GM19239 (cell line): ENCODE measurements around the gene CES2.
"Not testable (repeated sequence)": the region's sequence is repeated elsewhere in the genome, so short reads cannot be mapped to it uniquely, and the experiment has no call there.

ENCODE experiments used
- DNase-seq: peaks from one replicate; pipeline ENCODE4 v3.0.0; 2011; ENCODE audit warnings: low spot score; ENCODE audit not compliant: insufficient read length
- FAIRE-seq: peaks from 2 replicates; lab custom pipeline; 2011; peaks lifted over from hg19 to GRCh38; lab: Jason Lieb, UNC

Gene CES2, protein sequence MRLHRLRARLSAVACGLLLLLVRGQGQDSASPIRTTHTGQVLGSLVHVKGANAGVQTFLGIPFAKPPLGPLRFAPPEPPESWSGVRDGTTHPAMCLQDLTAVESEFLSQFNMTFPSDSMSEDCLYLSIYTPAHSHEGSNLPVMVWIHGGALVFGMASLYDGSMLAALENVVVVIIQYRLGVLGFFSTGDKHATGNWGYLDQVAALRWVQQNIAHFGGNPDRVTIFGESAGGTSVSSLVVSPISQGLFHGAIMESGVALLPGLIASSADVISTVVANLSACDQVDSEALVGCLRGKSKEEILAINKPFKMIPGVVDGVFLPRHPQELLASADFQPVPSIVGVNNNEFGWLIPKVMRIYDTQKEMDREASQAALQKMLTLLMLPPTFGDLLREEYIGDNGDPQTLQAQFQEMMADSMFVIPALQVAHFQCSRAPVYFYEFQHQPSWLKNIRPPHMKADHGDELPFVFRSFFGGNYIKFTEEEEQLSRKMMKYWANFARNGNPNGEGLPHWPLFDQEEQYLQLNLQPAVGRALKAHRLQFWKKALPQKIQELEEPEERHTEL

DNA sequence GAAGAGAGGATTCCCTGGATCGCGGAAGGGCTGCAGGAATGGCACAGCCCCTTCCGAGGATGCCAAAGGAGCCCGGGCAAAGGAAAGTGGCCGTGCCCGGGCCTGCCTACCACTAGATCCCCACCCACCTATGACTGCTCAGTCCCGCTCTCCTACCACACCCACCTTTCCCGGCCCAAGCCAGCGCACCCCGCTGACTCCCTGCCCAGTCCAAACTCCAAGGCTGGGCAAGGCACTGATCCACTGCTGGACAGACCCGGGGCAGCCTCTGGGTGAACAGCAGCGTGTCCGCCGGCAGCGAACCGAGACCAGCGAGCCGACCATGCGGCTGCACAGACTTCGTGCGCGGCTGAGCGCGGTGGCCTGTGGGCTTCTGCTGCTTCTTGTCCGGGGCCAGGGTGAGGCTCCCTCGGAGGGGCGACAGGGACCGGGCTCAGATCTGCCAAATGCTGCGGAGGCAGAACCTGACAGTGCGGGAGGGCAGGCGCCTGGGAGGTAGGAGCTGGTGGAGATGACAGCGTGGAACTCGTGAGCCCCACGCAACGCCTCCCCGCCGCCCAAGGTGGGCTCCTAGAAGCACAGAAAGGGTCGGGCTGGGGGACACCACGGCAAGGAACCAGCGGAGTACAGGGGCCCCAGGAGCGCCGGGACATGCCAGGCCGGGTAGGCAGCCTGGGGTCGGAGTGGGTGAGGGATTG is at the start of gene CES2:
TSS of gene CES2 (plus strand) at position 203 of the 698 bp plus-strand sequence. CDS start at position 323, 120 bp downstream.
- DNase-seq (no peak), FAIRE-seq (no peak)

DNA sequence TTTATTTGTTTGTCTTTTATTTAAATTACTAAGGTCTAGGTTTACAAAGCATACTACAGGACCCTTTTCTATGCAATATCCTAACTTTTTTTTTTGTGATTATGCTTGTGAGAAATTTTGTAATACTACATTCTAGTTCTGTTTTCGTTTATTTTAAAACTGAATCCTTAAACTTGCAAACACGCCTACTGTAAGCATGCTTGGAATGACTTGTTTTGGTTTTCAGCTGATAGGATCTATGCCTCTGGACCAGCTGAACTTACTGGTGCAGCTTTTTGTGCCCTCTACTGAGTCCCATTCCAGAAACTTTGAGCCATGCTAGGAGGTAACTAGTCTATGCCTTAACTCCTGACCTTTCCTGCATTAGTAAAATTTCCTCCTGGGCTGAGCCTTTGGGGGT is 49.0 kb upstream of the CES2 start:
- no peak for DNase-seq
- FAIRE-seq = no peak

DNA sequence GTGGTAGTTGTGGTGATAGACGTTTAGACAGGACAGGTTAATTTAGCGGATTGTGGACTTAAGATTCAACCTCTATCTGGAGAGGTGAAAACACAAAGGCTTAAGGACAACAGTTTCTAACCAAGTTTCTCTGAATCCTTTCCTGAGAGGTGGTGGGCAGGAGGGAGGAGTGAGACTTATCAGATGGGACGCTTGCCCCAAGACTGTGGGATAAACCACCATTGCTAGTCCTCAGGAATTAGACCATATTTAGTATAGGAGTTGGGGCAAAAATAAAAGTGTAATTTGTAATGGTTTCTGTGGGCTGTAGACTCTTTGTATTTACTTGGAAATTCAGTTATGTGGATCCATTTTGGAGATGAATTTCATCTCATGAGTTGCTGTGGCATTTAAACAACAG is 48.4 kb upstream of the CES2 start:
- no peak for DNase-seq
- no peak for FAIRE-seq

GRCh38 chr16:66888647-66889615 is 46.4 kb upstream of the CES2 start:
- FAIRE-seq (no peak), DNase-seq (no peak)

DNA sequence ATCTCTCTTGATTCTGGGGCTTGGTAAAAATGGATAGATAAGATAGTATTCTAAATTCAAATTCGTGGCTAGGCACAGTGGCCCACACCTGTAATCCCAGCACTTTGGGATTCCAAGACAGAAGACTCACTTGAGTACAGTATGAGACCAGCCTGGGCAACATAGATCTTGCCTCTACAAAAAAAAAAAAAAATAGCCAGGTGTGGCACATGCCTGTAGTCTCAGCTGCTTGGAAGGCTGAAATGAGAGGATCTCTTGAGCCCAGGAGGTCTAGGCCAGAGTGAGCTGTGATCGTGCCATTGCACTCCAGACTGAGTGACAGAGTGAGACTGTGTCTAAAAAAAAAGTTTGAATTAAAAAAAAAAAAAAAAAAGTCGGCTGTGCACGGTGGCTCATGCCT is 45.7 kb upstream of the CES2 start:
- FAIRE-seq (no peak), DNase-seq (no peak)

GRCh38 chr16:66890799-66891198 is 44.5 kb upstream of the CES2 start:
- FAIRE-seq (no peak), DNase-seq (no peak)

DNA sequence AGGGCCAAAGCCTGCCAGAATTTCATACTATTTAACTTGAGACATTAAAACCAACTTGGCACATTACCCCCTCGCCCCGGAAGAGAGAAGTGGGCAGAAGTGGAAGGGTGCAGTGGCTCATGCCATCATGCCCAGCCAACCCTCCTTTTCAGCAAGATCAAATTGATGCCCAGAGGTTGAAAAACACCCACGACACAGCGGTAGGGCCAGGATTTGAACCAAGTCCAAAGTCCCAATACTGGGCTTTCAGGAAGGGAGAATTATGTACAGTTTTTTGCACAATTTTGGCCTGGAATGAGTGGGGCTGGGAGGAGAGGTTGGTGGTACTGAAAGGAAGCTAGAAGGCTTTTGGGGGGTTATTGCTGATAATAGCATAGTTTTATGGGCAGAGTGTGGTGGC is 44.0 kb upstream of the CES2 start:
- DNase-seq (no peak), FAIRE-seq (no peak)

- no peak for DNase-seq
- FAIRE-seq = no peak
These were observed 43.5 kb upstream of the CES2 start for GRCh38 chr16:66891797-66892196.

DNA sequence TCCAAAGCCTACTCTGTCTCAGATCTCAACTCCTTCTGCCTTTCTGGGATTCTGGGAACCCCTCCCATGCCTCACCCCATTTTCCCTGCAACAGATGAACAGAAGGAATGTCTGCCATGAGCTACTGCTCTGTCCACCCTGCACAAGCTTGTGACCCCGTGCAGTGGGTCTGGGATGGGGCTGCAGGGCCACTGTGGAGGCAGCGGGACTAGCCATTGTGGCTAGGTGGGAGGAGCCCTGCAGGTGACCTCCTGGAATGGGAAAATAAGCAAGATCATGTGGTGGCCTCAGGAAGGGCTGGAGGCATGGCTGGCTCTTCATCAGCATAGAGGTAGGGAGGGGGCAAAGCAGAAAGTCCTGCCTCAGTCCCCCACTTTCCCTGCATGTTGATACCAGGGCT is 41.3 kb upstream of the CES2 start:
- DNase-seq = no peak
- FAIRE-seq = no peak

DNA sequence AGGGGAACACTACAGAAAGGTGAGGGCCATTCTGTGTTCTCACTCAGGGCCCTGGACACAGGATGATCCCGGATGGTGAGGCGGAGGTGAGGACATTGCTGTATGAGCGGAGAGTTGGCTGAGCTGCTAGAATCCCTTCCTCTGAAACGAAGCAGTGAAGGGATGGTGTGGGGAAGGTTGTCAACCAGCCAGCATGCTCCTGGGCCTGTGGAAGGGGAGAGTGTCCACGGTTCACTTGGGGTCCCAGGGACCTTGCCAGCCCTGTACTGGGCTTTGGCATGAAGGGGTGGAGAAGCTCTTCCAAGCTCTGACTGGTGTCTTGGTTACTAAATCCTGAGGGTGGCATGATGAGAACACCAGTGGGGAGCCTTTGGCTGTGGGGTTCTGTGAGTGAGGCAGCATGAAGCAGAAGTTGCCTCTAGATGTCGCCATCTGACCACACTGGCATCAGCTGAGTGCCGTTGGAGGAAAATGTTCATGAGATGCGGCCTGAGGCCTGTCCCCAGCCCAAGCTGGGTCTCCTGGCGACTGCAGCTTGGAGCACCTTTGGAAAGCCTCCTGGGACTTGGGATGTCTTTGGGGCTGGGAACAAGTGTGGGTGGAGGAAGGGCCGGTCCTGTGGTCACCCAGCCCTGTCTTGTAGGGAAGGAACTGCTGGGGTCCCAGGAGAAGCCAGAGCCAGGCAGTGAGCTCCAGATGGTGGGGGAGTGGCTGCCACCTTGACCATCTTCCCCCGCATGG is 40.2 kb upstream of the CES2 start:
- FAIRE-seq = peak; percentile 68

GRCh38 chr16:66895689-66895979 is 39.7 kb upstream of the CES2 start:
- FAIRE-seq = no peak
- DNase-seq = no peak

More for the DNA sequence above, 40.2 kb upstream of the CES2 start:
- peak; percentile 46 for DNase-seq

DNA sequence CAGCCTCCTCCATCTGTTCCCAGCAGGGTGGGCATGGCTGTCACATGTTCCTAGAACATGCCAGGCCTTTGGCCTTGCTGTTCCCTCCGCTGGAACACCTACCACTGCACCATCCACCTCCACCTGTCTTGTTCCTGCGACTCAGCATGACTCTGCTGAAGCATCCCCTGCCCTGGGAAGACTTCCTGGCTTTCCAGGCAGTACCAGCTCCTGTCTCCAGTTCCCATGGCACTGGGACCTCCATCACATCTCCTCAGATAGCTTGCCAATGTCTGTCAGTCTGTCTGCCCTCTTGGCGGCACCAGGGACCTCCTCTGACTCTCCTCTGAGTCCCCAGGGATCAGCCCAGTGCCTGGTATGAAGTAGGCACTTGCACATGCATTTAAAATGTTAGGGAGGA is 39.3 kb upstream of the CES2 start:
- no peak for FAIRE-seq
- DNase-seq = no peak

DNA sequence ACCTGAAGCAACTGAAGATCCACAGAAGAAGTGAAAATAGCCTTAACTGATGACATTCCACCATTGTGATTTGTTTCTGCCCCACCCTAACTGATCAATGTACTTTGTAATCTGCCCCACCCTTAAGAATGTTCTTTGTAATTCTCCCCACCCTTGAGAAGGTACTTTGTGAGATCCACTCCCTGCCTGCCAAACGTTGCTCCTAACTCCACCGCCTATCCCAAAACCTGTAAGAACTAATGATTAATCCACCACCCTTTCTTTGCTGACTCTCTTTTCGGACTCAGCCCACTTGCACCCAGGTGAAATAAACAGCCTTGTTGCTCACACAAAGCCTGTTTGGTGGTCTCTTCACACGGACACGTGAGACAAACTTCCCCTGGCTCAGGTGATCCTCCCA is 38.6 kb upstream of the CES2 start:
- FAIRE-seq, DNase-seq: not testable (repeated sequence)

DNA sequence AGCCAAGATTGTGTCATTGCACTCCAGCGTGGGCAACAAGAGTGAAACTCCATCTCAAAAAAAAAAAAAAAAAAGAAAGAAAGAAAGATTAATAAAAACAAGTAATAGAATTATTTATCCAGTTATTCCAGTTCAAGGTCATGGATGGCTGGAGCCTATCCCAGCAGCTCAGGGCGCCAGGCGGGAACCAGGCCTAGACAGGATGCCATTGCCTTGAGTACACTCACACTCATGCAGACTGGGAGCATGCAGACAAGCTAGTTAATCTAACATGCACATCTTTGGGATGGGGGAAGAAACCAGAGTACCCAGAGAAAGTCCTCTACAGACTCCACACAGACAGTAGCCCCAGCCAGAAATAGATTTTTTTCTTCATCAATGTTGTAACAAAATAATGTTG is 37.1 kb upstream of the CES2 start:
- FAIRE-seq = no peak

GRCh38 chr16:66898933-66899309 is 36.4 kb upstream of the CES2 start:
- DNase-seq (no peak), FAIRE-seq (no peak)

More for the DNA sequence above, 37.1 kb upstream of the CES2 start:
- DNase-seq = no peak

- FAIRE-seq = no peak
These were observed 35.9 kb upstream of the CES2 start for GRCh38 chr16:66899310-66899944.

DNA sequence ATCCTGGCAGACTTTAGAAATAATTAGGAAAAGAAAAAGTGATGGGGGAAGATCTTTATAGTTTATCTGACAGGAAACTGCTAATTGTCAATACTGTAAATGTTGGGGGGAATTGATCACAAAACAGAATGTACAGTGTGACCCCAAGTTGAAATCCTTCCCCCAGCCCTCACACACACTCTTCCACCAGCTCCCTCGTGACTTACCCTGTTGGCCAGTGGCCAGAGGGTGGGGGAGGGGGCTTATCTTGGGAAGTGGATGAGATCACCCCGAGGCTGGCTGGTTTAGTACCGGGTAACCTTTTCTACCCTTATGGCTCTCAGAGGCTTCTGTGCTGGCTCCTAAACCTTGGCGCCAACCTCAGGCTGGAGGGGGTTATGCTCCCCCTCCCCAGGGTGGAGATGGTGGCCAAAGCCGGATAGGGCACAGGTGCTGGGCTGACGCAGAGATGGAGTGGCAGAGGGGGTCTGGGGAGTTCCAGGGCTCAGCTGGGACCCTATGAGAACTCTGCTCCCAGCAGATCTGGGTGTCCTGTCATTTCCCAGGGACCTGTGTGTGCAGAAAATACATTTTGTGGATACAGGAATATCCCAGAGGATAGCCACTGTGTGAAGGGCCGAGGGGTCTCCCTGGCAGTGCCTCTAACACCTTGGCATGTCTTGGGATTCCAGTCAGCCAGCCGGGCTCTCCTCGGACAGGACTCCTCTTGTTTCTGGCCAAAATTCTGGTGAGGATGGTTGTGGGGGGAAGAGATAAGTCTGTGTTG is 35.2 kb upstream of the CES2 start:
- DNase-seq (no peak), FAIRE-seq (no peak)

More at GRCh38 chr16:66899310-66899944, 35.9 kb upstream of the CES2 start:
- DNase-seq = no peak

DNA sequence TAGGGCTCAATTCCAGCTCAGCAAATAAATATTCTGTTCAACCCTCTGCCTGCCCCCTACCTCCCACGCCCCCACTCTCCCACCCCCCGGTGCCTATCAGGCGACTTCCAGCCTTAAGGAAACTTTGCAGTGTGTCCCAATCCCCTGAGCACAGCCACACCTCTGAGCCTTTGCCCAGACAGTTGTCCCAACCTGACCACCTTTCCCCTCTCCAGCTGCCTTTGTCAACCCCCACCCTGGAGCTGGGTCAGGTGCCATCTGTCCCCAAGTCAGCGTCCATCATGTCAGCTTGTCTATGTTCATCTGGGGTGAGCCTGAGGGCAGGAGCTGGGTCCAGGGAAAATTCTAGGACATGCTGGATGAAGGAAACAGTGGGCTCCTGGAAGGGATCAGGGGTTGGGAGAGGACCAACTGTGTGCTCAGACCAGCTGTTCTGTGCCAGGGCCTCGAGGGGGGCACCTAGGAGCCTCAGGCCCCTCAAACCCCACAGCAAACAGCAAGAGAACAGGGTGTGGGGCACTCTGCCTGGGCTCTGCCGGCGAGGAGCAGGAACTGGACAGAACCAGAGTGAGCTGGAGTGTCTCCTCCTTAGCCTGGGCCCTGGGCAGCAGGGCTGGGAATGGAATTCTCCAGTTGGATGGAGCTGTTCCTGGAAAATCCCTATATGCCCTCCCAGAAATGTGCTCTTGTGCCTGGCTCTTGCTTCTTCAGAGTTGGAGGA is 34.4 kb upstream of the CES2 start:
- FAIRE-seq = no peak

More for the DNA sequence above, 34.4 kb upstream of the CES2 start:
- DNase-seq = no peak
